ENCODE data around the gene PIK3R5.

PIK3R5 gene

DNA sequence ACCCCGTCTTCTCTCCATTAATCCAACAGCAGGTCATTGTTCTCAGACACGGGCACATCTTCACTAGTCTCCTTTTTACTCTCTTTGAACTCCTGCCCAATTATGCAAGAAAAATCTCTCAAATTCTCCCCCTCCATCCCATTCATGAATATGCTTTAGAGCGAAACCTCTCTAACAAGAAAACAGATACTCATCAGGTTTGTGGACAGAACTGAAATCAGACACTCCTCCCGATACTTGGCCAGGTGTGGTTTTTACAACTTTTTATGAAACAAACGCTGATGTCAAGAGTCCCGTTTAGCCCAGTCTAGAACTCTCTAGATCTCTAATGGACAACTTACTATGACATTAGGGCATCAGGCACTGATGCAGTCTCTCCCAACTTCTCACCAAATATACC is 40.9 kb downstream of the PIK3R5 start:
- DNase-seq (ENCODE audit: low read depth in 1 of 2, low spot score in 1 of 2) = no peak
- in situ Hi-C loops (cut with HindIII; ENCODE audit: low pct_unique_long_range_greater_than_20kb, low sequenced_read_pairs) = no loop called here
- no peak for TF ChIP-seq JUND (IDR thresholded peaks at IDR 0.05; ENCODE audit: low read depth)

DNA sequence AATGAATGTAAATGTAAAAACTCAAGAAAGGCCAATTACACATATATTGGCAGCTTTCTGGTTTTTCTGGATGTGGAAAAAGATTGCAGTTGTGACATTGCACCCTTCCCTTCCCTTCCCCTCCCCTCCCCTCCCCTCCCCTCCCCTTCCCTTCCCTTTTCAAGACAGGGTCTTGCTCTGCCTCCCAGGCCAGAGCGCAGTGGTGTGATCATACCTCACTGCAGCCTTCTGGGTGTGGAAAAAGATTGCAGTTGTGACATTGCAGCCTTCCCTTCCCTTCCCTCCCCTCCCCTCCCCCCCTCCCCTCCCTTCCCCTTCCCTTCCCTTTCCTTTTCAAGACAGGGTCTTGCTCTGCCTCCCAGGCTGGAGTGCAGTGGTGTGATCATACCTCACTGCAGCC is 41.7 kb downstream of the PIK3R5 start:
- TF ChIP-seq JUND (IDR thresholded peaks at IDR 0.05; ENCODE audit: low read depth) = no peak
- no peak for DNase-seq (ENCODE audit: low read depth in 1 of 2, low spot score in 1 of 2)
- in situ Hi-C loops (cut with HindIII; ENCODE audit: low pct_unique_long_range_greater_than_20kb, low sequenced_read_pairs) = no loop called here

DNA sequence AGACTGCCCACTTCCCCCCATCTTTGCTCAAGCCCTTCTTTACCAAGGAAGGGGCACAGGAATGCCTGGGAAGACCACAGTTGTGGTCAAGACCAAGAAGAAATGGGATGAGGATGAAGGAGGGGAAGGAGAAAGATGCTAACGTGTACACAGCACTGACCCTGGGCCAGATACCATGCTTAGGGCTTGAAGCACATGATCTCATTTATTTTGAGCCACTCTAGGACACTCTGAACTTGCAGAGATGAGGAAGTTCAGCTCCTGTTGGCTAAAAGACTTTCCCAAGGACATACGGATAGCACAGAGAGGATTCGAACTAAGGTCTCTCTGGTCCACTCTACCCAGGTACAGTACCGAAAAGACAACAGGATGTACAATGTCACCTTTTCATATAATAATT is 42.6 kb downstream of the PIK3R5 start:
- TF ChIP-seq JUND (IDR thresholded peaks at IDR 0.05; ENCODE audit: low read depth) = no peak
- in situ Hi-C loops (cut with HindIII; ENCODE audit: low pct_unique_long_range_greater_than_20kb, low sequenced_read_pairs) = no loop called here
- no peak for DNase-seq (ENCODE audit: low read depth in 1 of 2, low spot score in 1 of 2)

DNA sequence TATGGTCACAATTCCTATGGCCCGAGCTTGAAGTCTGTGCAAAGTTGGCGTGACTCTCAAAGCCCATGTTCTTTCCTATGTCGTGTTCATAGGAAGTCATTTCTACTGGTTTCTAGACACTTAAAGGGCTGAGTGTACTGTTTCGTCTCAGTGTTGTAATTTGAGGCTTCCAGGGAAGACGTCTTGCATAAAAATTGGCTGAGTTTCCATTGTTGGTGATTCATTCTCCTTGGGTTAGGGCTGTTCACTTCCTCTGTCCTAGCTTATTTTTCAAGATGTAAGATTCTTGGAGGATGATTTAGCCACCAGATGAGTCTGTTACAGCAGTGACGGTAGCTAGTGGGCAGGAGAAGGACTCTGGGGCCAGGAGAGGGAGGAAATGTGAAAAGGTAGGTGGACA is 43.1 kb downstream of the PIK3R5 start:
- no peak for TF ChIP-seq JUND (IDR thresholded peaks at IDR 0.05; ENCODE audit: low read depth)
- no peak for DNase-seq (ENCODE audit: low read depth in 1 of 2, low spot score in 1 of 2)
- in situ Hi-C loops (cut with HindIII; ENCODE audit: low pct_unique_long_range_greater_than_20kb, low sequenced_read_pairs) = no loop called here

DNA sequence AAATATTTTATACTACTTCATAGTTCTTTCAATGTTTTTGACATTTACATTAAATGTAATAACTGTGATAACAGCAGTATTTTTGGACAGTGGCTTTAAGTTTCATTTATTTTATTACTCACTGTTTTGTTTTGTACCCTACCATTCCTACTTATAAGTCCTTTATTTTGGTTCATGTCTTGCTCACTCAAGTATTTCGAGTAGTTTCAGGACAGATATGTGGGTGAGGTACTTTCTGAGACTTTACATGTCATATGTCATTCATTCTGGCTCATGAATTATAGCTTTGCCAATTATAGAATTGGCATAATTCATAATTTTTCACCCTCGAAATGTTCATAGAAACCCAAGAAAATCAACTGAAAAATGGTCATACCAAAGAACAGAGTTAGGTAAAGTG is 44.4 kb downstream of the PIK3R5 start:
- DNase-seq (ENCODE audit: low read depth in 1 of 2, low spot score in 1 of 2) = no peak
- in situ Hi-C loops (cut with HindIII; ENCODE audit: low pct_unique_long_range_greater_than_20kb, low sequenced_read_pairs) = no loop called here
- no peak for TF ChIP-seq JUND (IDR thresholded peaks at IDR 0.05; ENCODE audit: low read depth)

DNA sequence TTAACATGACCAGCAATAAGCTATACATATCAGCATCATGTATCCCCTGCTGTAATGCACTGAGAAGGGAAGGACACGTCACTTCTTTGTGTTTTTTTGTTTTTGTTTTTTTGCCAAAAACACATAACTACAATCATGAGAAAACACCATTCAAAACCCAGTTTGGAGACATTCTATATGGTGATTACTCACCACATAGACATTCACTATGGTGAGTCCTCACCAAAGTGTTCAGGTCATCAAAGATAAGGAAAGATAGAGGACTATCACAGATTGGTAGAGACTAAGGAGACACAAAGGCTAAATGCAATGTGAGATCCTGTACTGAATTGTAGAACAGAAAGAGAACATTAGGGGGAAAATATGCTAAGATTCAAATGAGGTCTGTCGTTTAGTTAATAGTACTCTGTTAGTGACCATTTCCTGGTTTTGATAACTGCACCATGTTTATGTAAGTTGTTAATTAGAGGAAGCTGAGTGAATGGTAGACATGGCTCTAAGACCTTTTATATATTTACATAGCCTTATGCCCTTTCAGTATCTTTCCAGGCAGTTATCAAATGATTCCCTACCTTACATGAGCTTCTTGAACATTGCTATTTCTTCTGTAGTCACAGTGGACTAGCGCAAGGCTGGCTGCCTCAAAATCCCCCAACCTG is 46.6 kb downstream of the PIK3R5 start:
- in situ Hi-C loops (cut with HindIII; ENCODE audit: low pct_unique_long_range_greater_than_20kb, low sequenced_read_pairs) = no loop called here

DNA sequence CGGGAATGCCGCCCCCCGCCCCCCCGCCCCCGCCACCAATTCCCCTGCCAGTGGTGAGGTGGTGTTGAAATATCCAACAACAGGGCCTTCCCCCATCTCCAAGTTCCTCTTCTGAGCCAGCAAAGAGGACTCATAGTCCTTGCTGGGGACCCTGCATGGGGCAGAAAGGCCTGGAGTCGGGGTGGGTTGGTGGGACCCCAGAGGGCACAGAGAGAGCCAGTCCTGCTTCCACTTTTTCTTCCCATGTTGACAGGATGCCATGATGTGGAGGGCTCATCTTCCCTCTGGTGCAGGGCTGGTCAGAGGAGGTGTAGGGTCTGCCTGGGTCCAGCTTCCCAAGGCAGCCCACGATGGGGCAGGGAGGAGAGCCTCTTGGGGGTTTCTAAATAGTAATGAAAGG is 49.0 kb downstream of the PIK3R5 start:
- no peak for DNase-seq (ENCODE audit: low read depth in 1 of 2, low spot score in 1 of 2)
- in situ Hi-C loops (cut with HindIII; ENCODE audit: low pct_unique_long_range_greater_than_20kb, low sequenced_read_pairs) = no loop called here
- no peak for TF ChIP-seq JUND (IDR thresholded peaks at IDR 0.05; ENCODE audit: low read depth)

More for the DNA sequence above, 46.6 kb downstream of the PIK3R5 start:
- TF ChIP-seq JUND (IDR thresholded peaks at IDR 0.05; ENCODE audit: low read depth) = no peak
- DNase-seq (ENCODE audit: low read depth in 1 of 2, low spot score in 1 of 2) = no peak

DNA sequence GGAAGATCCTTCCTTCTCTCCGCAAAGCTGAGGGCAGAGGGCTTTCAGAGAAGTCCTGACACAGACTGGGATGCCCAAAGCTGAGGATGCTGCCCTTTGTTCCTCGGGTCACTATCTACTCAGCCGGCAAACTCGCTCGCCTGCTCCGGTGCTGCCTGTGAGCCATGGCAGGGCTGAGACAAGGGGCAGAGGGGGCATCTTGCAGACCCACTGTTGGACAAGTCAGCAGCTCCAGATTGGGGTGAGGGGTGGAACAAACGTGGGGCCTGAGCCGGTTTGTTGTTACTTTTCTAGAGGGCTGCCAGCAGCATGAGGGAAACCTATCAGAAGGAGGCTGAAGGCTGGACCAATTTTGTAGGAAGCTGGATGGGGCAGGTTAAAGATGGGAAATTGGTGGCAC is 51.0 kb downstream of the PIK3R5 start:
- TF ChIP-seq JUND (IDR thresholded peaks at IDR 0.05; ENCODE audit: low read depth) = no peak
- in situ Hi-C loops (cut with HindIII; ENCODE audit: low pct_unique_long_range_greater_than_20kb, low sequenced_read_pairs) = no loop called here
- no peak for DNase-seq (ENCODE audit: low read depth in 1 of 2, low spot score in 1 of 2)

DNA sequence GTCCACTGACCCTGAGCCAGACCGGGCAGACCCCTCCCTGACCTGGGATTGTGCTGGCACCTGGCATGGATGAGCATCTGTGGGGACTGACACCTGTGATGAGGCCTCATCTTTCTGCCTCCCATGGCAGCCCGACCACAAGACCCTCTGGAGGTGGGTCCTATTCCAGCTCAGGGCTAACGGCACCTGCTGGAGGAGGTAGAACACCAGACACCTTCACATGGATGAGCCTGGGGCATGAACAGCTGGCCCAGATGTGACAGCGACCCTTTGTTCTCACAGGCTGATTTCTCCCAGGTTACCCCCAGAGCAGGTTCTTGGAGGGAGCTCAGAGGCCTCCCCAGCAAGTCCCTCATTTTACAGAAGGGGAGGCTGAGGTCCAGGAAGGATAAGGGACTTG is 51.6 kb downstream of the PIK3R5 start:
- in situ Hi-C loops (cut with HindIII; ENCODE audit: low pct_unique_long_range_greater_than_20kb, low sequenced_read_pairs) = no loop called here
- TF ChIP-seq JUND (IDR thresholded peaks at IDR 0.05; ENCODE audit: low read depth) = no peak
- no peak for DNase-seq (ENCODE audit: low read depth in 1 of 2, low spot score in 1 of 2)

DNA sequence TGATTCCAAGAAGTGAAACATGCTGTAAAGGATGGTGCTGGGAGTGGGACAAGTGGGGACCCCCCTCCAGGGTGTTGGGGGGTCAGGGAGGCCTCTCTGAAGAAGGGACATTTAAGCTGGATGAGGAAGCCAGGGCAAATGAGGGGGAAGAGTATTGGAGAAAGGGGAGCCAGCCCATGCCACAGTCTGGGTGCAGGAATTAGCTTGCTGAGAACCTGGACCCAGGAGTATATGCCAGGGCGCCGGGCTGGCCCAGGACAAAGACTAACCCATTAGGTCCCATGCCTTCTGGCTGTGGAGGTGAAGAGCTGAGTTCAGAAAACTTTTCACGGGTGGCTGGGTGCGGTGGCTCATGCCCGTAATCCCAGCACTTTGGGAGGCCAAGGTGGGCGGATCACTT is 52.4 kb downstream of the PIK3R5 start:
- TF ChIP-seq JUND (IDR thresholded peaks at IDR 0.05; ENCODE audit: low read depth) = no peak
- in situ Hi-C loops (cut with HindIII; ENCODE audit: low pct_unique_long_range_greater_than_20kb, low sequenced_read_pairs) = no loop called here
- DNase-seq (ENCODE audit: low read depth in 1 of 2, low spot score in 1 of 2) = no peak

DNA sequence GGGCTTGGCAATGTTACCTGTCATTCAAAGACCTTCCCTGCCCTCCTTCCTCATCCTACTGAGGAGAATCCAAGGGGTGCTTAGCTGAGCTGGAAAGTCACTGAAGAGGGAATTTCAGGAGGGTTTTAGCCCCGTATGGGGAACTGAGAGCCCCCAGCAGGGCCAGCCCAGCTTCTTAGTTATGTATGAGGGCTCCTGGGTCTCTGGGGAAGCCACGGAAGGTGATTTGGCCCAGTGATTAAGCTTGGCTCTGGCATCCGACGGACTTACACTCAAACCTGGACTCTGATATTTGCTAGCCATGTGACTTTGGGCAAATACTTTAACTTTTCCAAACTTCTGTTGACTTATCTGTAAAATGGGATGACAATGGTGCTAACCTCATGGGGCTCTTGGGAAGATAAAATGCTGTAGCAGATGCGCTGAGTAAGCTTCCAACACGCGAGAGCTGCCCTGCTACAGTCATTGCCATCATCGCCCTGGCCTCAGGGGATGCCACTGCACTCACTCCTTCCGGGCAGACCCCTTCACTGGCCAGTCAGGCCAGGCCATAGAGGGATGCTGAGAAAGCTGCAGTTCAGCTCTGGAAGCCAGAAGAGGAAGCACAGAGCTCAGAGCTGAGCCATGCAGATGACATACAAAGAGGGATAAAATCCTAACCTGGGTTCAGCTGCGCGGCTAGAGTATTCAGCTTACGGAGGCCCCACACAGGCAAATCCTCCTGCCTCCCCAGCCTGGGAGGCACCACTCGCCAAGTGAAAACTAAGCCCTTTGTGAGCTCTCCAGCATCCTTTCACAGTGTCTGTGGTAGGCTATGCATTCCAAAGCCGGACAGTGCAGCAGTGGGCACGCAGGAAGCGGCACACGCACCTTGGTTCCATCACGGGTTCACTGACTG is 53.2 kb downstream of the PIK3R5 start:
- no peak for TF ChIP-seq JUND (IDR thresholded peaks at IDR 0.05; ENCODE audit: low read depth)
- DNase-seq (ENCODE audit: low read depth in 1 of 2, low spot score in 1 of 2) = no peak
- in situ Hi-C loops (cut with HindIII; ENCODE audit: low pct_unique_long_range_greater_than_20kb, low sequenced_read_pairs) = no loop called here

DNA sequence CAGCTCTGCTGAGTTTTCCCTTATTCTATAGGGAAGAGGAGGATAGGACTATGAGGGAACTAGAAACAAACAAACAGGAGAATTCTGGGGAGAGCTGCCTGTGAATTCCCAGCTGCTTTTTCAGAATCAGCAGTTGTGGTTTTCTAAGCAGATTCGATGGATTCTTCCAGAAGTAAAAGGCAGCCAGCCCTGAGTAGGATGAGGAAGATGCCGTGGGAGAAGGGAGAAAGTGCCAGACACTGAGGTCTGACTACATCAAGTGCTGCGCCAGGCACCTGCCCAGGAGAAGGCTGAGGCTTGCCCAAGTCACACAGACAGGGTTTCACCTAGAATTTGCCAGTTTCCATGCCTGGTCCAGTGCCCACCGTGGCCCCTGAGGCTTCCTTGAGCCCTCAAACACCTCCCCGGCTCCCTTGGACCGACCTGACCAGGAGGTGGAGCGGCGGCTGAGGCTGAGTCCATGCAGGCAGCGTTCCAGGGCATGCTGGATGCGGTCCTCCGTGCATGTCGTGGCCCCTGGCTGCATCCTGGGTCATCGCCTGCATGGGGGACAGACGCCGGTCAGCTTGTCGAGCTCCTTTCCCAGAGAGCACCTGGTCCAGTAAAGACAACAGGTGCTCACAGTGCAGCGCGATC is 54.4 kb downstream of the PIK3R5 start:
- in situ Hi-C loops (cut with HindIII; ENCODE audit: low pct_unique_long_range_greater_than_20kb, low sequenced_read_pairs) = no loop called here
- TF ChIP-seq JUND (IDR thresholded peaks at IDR 0.05; ENCODE audit: low read depth) = no peak
- DNase-seq (ENCODE audit: low read depth in 1 of 2, low spot score in 1 of 2) = no peak

Measured in T47D (cell line).